Adrenal gland (tissue), 12 donors: ENCODE data around the gene KIAA0513. TPM values are rescaled to one million over a fixed set of nuclear protein-coding genes. Genes with fewer than 3 reads are reported as not detected.

ENCODE experiments used
- DNase-seq, 7 donors: peaks; one replicate each; pipeline ENCODE4 v3.0.0-alpha.2; 2019 to 2020
- H3K27ac ChIP-seq, 5 donors: fragments of 200-600 bp; sonication (generic) in 4 of 5; 1 replicate in 3 of 5; 2 replicates in 2 of 5; pipeline versions ENCODE4 v1.5.1 to v1.8.0; 2016 to 2020; ENCODE audit warnings: mild to moderate bottlenecking in 1 of 5
- H3K27me3 ChIP-seq: fragments of 200-600 bp; 2 replicates; pipeline ENCODE4 v1.8.0; 2021
- H3K36me3 ChIP-seq, 2 donors: fragments of 200-600 bp; replicated peaks in 1 of 2; 1 replicate in 1 of 2; 2 replicates in 1 of 2; pipeline versions ENCODE4 v1.5.1 to v1.8.0; 2018 to 2022
- H3K4me1 ChIP-seq, 2 donors: fragments of 200-600 bp; replicated peaks in 1 of 2; 1 replicate in 1 of 2; 2 replicates in 1 of 2; pipeline versions ENCODE4 v1.5.1 to v1.8.0; 2018 to 2021
- H3K4me3 ChIP-seq, 4 donors: fragments of 200-600 bp; sonication (generic) in 3 of 4; one replicate each; pipeline ENCODE4 v1.5.1; 2016 to 2018
- H3K9me3 ChIP-seq, 3 donors: fragments of 200-600 bp; sonication (generic) in 1 of 3; replicated peaks in 1 of 3; 1 replicate in 2 of 3; 2 replicates in 1 of 3; pipeline versions ENCODE4 v1.5.1 to v1.8.0; 2016 to 2021
- CTCF ChIP-seq, 6 experiments: fragments of 450-650 bp in 4 of 6; fragments of 200-600 bp in 2 of 6; sonication (generic) in 1 of 6; IDR thresholded peaks; 1 replicate in 5 of 6; 2 replicates in 1 of 6; pipeline versions ENCODE4 v1.5.1 to v1.8.0; 2016 to 2021; ENCODE audit warnings: antibody characterized with exemption in 6 of 6, mild to moderate bottlenecking in 2 of 6, moderate library complexity in 1 of 6
- POLR2A ChIP-seq, 2 donors: fragments of 450-650 bp; IDR thresholded peaks; one replicate each; pipeline ENCODE4 v1.6.1; 2017; ENCODE audit warnings: antibody characterized with exemption in 2 of 2, mild to moderate bottlenecking in 2 of 2, moderate library complexity in 1 of 2
- WGBS, 4 donors: extraction: QIAGEN DNeasy Blood & Tissue Kit in 2 of 4; methylation state at CpG; one replicate each; pipeline versions ENCODE4 v1.1.5 to v1.1.7; 2013 to 2017; 5-methylcytosine and 5-hydroxymethylcytosine counted together
- intact Hi-C, 2 donors: fragments of 100-400 bp; cut with DNase I; formaldehyde crosslinking; loops; one replicate each; pipeline versions ENCODE4 v1.14.1 to v1.15.0; 2022 to 2023
- polyA plus RNA-seq, 3 donors: library from polyadenylated mRNA; stranded (reverse); fragments of 200-250 nt in 2 of 3; fragments of 350-450 nt in 1 of 3; fragmentation: Illumina TruSeq in 1 of 3; extraction: RNeasy Lipid Tissue Mini Kit (QIAGEN cat#74804) in 1 of 3; gene quantifications; one replicate each; pipeline ENCODE4 v1.2.3, GENCODE V29; 2013 to 2014
- total RNA-seq, 9 donors: library from RNA; depleted of rRNA in 4 of 9; stranded (reverse); fragments of >200 nt in 4 of 9; fragments of 120-200 nt in 1 of 9; fragmentation: NEBNext Ultra II Directional in 1 of 9; extraction: Animal tissue kit (Norgen Biotek cat#: 25700) in 1 of 9; gene quantifications; one replicate each; pipeline versions ENCODE4 v1.1.0 to v1.2.4, GENCODE V29; 2013 to 2023
- donor health status: healthy with polysubstance abuse.
- donor health status: Bipolar disorder and iron deficiency.
- donor health status: DM: yes; HTN: yes; CAD: no.
- donor health status: DM: no; HTN: no; CAD: no.
- donor health status: DM: no; HTN: no; CAD: no.
- donor health status: DM: yes; HTN: yes; CAD: no.

Gene KIAA0513
- total and polyA plus RNA-seq, 12 donors = 7.5 to 36.7 (median 17.8) TPM

GRCh38 chr16:85124636-85125346 is 97.2 kb downstream of the KIAA0513 start:
- Histone ChIP-seq H3K27ac (peak overlapping the region in 3 of 5 donors; percentile 7 to 85 (median 64)), H3K4me3 (no peak overlapping the region), H3K9me3 (no peaks in the 10 kb centered on the region), H3K36me3 (no peaks in the 10 kb centered on the region), H3K27me3 (no peaks in the 10 kb centered on the region), H3K4me1 (peaks cover 13 to 23% of the 10 kb centered on the region in 2 donors)
- WGBS, 4 donors = 90 to 92% (median 91%) methylated on average over 8 to 11 of the region's 11 CpGs
- DNase-seq = no peak
- intact Hi-C loops = loop anchor here in 1 of 2 donors (5.0 kb wide), 1 partner anchor 38 kb away; no protein-coding TSS in a partner anchor
- TF ChIP-seq CTCF (IDR thresholded peaks at IDR 0.05) (no peak), POLR2A (IDR thresholded peaks at IDR 0.05) (no peak)

- DNase-seq = peak in 2 of 7 donors; percentile 47 to 59
- peak overlapping the region in 1 of 5 donors; percentile 84 for H3K27ac ChIP-seq
- H3K27me3 ChIP-seq = no peaks in the 10 kb centered on the region
- WGBS, 4 donors = 72 to 81% (median 77%) methylated on average over 13 to 16 of the region's 16 CpGs
- H3K4me1 ChIP-seq = peaks cover 13 to 33% of the 10 kb centered on the region in 2 donors
- no peaks in the 10 kb centered on the region for H3K9me3 ChIP-seq
- intact Hi-C loops = loop anchor here in 1 of 2 donors (5.0 kb wide), 1 partner anchor 37 kb away; no protein-coding TSS in a partner anchor
- H3K36me3 ChIP-seq = no peaks in the 10 kb centered on the region
- no peak overlapping the region for H3K4me3 ChIP-seq
- no peak for TF ChIP-seq CTCF (IDR thresholded peaks at IDR 0.05)
- no peak for TF ChIP-seq POLR2A (IDR thresholded peaks at IDR 0.05)
Observed at GRCh38 chr16:85125570-85126393, 98.2 kb downstream of the KIAA0513 start.

- intact Hi-C loops = loop anchor here in 1 of 2 donors (5.0 kb wide), 1 partner anchor 36 kb away; no protein-coding TSS in a partner anchor
- 60 to 87% (median 78%) methylated on average over 5 to 12 of the region's 12 CpGs for WGBS, 4 donors
- Histone ChIP-seq H3K9me3 (no peaks in the 10 kb centered on the region), H3K27me3 (no peaks in the 10 kb centered on the region), H3K4me3 (no peak overlapping the region), H3K4me1 (peaks cover 13 to 37% of the 10 kb centered on the region in 2 donors), H3K36me3 (no peaks in the 10 kb centered on the region), H3K27ac (peak overlapping the region in 2 of 5 donors; percentile 60 to 84)
- DNase-seq = no peak
- no peak for TF ChIP-seq CTCF (IDR thresholded peaks at IDR 0.05)
- no peak for TF ChIP-seq POLR2A (IDR thresholded peaks at IDR 0.05)
Observed at GRCh38 chr16:85126394-85126704, 98.8 kb downstream of the KIAA0513 start.

- Histone ChIP-seq H3K27me3 (no peaks in the 10 kb centered on the region), H3K4me3 (no peak overlapping the region), H3K4me1 (peaks cover 13 to 37% of the 10 kb centered on the region in 2 donors), H3K36me3 (no peaks in the 10 kb centered on the region), H3K9me3 (no peaks in the 10 kb centered on the region), H3K27ac (peak overlapping the region in 2 of 5 donors; percentile 60 to 84)
- no peak for TF ChIP-seq POLR2A (IDR thresholded peaks at IDR 0.05)
- TF ChIP-seq CTCF (IDR thresholded peaks at IDR 0.05) = no peak
- peak in 2 of 7 donors; percentile 42 to 50 for DNase-seq
- intact Hi-C loops = loop anchor here in 1 of 2 donors (5.0 kb wide), 1 partner anchor 35 kb away; no protein-coding TSS in a partner anchor
- WGBS, 4 donors = 29 to 42% (median 37%) methylated on average over 16 to 20 of the region's 20 CpGs
Observed at GRCh38 chr16:85126705-85127378, 99.2 kb downstream of the KIAA0513 start.
